Spleen (tissue), 7 donors: ENCODE measurements around the gene ORAI3.

ENCODE experiments used
- POLR2A ChIP-seq, 3 donors: fragments of 450-650 bp; IDR thresholded peaks; one replicate each; pipeline ENCODE4 v1.5.1; 2017; ENCODE audit warnings: antibody characterized with exemption in 3 of 3, mild to moderate bottlenecking in 1 of 3
- POLR2AphosphoS5 ChIP-seq, 3 donors: sonication (generic); formaldehyde crosslinking; IDR thresholded peaks; one replicate each; pipeline ENCODE4 v1.5.1; 2017; ENCODE audit warnings: antibody characterized with exemption in 3 of 3
- TF ChIP-seq, protein P1 (sequence below), 11 experiments: fragments of 200-600 bp in 7 of 11; fragments of 450-650 bp in 4 of 11; sonication (generic) in 4 of 11; IDR thresholded peaks in 8 of 11; conservative IDR thresholded peaks in 3 of 11; 1 replicate in 7 of 11; 2 replicates in 4 of 11; pipeline versions ENCODE4 v1.4.0 to v1.8.0; 2016 to 2021; ENCODE audit warnings: antibody characterized with exemption in 11 of 11, inconsistent platforms in 4 of 11, mild to moderate bottlenecking in 1 of 11
- donor health status: DM: no; HTN: no; CAD: no; lungs with moderate emphysema.
- donor health status: DM: no; HTN: no; CAD: no.
- donor health status: DM: no; HTN: no; CAD: no.

DNA sequence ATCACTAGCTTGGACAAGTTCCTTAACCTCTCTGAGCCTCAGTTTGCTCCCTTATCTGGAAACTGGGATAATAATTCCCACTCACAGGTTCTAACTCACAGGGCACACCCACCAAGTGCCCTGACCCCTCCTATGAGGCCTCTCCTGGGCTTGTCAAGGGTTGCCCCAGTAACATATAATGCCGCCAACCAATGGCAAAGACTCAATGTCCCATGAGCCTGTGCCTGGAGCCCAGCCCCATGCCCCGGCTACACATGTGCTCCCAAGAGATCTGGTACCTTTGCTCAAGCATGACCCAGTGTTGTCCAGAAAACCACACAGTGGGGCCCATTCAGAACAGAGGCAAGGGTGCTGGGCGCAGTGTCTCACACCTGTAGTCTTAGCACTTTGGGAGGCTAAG, 34.0 kb upstream of the ORAI3 start:
- peak in 1 of 3 donors; percentile 20 for TF ChIP-seq POLR2A (IDR thresholded peaks at IDR 0.05)
- TF ChIP-seq, protein P1, sequence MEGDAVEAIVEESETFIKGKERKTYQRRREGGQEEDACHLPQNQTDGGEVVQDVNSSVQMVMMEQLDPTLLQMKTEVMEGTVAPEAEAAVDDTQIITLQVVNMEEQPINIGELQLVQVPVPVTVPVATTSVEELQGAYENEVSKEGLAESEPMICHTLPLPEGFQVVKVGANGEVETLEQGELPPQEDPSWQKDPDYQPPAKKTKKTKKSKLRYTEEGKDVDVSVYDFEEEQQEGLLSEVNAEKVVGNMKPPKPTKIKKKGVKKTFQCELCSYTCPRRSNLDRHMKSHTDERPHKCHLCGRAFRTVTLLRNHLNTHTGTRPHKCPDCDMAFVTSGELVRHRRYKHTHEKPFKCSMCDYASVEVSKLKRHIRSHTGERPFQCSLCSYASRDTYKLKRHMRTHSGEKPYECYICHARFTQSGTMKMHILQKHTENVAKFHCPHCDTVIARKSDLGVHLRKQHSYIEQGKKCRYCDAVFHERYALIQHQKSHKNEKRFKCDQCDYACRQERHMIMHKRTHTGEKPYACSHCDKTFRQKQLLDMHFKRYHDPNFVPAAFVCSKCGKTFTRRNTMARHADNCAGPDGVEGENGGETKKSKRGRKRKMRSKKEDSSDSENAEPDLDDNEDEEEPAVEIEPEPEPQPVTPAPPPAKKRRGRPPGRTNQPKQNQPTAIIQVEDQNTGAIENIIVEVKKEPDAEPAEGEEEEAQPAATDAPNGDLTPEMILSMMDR (IDR thresholded peaks at IDR 0.05 in 8 of 11, conservative IDR thresholded peaks at IDR 0.05 in 3 of 11), result no peak
- TF ChIP-seq POLR2AphosphoS5 (IDR thresholded peaks at IDR 0.05), result no peak
